ENCODE data around the gene GPR148. TPM values are rescaled to one million over a fixed set of nuclear protein-coding genes. Genes with fewer than 3 reads are reported as not detected.

Gene GPR148
- total and polyA plus RNA-seq, 2 of the 4 experiments (the other 2 are of a cell fraction): not detected

- no peak overlapping the region for H3K27ac ChIP-seq (ENCODE audit: insufficient read depth, low read length)
- no peak overlapping the region for H2AFZ ChIP-seq (replicated peaks; ENCODE audit: low read length, poor library complexity)
- H3K4me3 ChIP-seq (ENCODE audit: insufficient read depth, low read depth, low read length): no peak overlapping the region
- H3K36me3 ChIP-seq (ENCODE audit: control insufficient read depth, insufficient read depth, low read length): no peaks in the 10 kb centered on the region
- no peak overlapping the region for H2BK5ac ChIP-seq (ENCODE audit: low read depth, low read length, poor library complexity, severe bottlenecking)
- H2AK5ac ChIP-seq (ENCODE audit: low read depth, low read length): no peak overlapping the region
- no peak overlapping the region for H3K56ac ChIP-seq (ENCODE audit: extremely low read depth, insufficient read depth, low read length)
- BruUV-seq (replicated peaks): no TSS peak
- H3K18ac ChIP-seq (ENCODE audit: low read depth, low read length): no peak overlapping the region
- ChIA-PET POLR2A (ENCODE audit: unreplicated experiment) (no interaction called here), CTCF (no interaction called here)
- no peaks in the 10 kb centered on the region for H4K20me1 ChIP-seq (ENCODE audit: insufficient read depth, low read length)
- H3K14ac ChIP-seq (replicated peaks; ENCODE audit: low read depth, low read length): no peak overlapping the region
- TF ChIP-seq POLR2A (IDR thresholded peaks at IDR 0.05; ENCODE audit: low read depth, low read length) (no peak), FOS (IDR thresholded peaks at IDR 0.05; ENCODE audit: low read depth, low read length) (no peak), RFX5 (IDR thresholded peaks at IDR 0.05; ENCODE audit: low read depth, low read length) (no peak), SMC3 (IDR thresholded peaks at IDR 0.05; ENCODE audit: low read depth, low read length) (no peak), BHLHE40 (IDR thresholded peaks at IDR 0.05; ENCODE audit: low read depth, low read length) (no peak), USF2 (IDR thresholded peaks at IDR 0.05; ENCODE audit: low read depth, low read length) (no peak), RAD21 (IDR thresholded peaks at IDR 0.05; ENCODE audit: low read length) (no peak), CTCF (conservative IDR thresholded peaks at IDR 0.05; ENCODE audit: low read depth, low read length) (no peak), MXI1 (IDR thresholded peaks at IDR 0.05; ENCODE audit: borderline replicate concordance, low read depth, low read length) (no peak), MAZ (IDR thresholded peaks at IDR 0.05; ENCODE audit: borderline replicate concordance, low read depth, low read length) (no peak)
- WGBS, 2 experiments (ENCODE audit: extremely low coverage in 2 of 2, insufficient read length in 1 of 2): 56% methylated on average over 6 of the region's 15 CpGs; no CpG with 5 or more reads in 1 of the 2 experiments
- intact Hi-C loops (cut with micrococcal nuclease) (no loop called here), dilution Hi-C loops (cut with HindIII; ENCODE audit: low sequenced_read_pairs, unreplicated experiment) (no loop called here), in situ Hi-C loops (cut with MboI; ENCODE audit: low sequenced_read_pairs) (no loop called here)
- H3K4ac ChIP-seq (ENCODE audit: low read depth, low read length): no peak overlapping the region
- H2BK120ac ChIP-seq (ENCODE audit: low read depth, low read length): no peak overlapping the region
- H4K5ac ChIP-seq (ENCODE audit: low read depth, low read length): no peak overlapping the region
- no peak overlapping the region for H4K91ac ChIP-seq (ENCODE audit: insufficient read depth, low read depth, low read length)
- no peak overlapping the region for H3K23ac ChIP-seq (ENCODE audit: low read depth, low read length)
- DNase-seq: no peak
- ATAC-seq (ENCODE audit: low read depth): no peak
- H2BK15ac ChIP-seq (ENCODE audit: low read depth, low read length): no peak overlapping the region
- no peak overlapping the region for H2AK9ac ChIP-seq (replicated peaks; ENCODE audit: low read depth, low read length, poor library complexity)
- no peak overlapping the region for H4K8ac ChIP-seq (ENCODE audit: low read depth in 2 of 2, low read length in 2 of 2)
- H3K27me3 ChIP-seq (ENCODE audit: control insufficient read depth, insufficient read depth, low read length): no peaks in the 10 kb centered on the region
- H3K9ac ChIP-seq (ENCODE audit: low read depth, low read length): no peak overlapping the region
- H3K9me1 ChIP-seq (ENCODE audit: insufficient read depth, low read length): no peaks in the 10 kb centered on the region
- no peak overlapping the region for H2BK20ac ChIP-seq (ENCODE audit: low read depth, low read length)
- H3K9me3 ChIP-seq (ENCODE audit: control insufficient read depth, insufficient read depth, low read length): no peaks in the 10 kb centered on the region; the same call in 1 of the 2 replicates
- H3K4me1 ChIP-seq (ENCODE audit: control insufficient read depth, insufficient read depth, low read length): no peaks in the 10 kb centered on the region
- no peaks in the 10 kb centered on the region for H3K79me1 ChIP-seq (ENCODE audit: low read depth in 1 of 2, low read length in 2 of 2)
- no peak overlapping the region for H3K4me2 ChIP-seq (ENCODE audit: low read depth, low read length)
Measured at GRCh38 chr2:130764035-130764820, 35.4 kb downstream of the GPR148 start.

All from IMR-90 (cell line).